ENCODE data around the gene JDP2.
A peak's percentile ranks its signal among the peaks of the same experiment; 100 is the strongest.

Gene JDP2

DNA sequence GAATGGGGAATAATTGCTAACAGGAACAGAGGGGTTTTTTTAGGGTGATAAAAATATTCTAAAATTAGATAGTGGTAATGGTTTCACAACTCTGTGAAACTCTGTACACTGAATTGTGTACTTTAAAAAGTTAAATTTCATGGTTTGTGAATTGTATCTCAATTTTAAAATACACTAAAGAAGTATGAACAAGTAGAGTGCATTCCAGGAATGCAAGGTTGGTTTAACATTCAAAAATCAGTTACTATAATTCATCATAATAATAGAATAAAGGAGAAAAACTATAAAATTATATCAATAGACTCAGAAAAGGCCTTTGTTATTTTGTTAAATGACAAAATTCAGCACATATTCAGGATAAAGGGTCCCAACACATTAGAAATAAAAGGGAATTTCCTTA, 83.4 kb downstream of the JDP2 start:
- no peak for DNase-seq (ENCODE audit: extremely low read depth in 1 of 2, low read depth in 1 of 2)

GRCh38 chr14:75513911-75514672, 86.3 kb downstream of the JDP2 start:
- no peak for DNase-seq (ENCODE audit: extremely low read depth in 1 of 2, low read depth in 1 of 2)

DNA sequence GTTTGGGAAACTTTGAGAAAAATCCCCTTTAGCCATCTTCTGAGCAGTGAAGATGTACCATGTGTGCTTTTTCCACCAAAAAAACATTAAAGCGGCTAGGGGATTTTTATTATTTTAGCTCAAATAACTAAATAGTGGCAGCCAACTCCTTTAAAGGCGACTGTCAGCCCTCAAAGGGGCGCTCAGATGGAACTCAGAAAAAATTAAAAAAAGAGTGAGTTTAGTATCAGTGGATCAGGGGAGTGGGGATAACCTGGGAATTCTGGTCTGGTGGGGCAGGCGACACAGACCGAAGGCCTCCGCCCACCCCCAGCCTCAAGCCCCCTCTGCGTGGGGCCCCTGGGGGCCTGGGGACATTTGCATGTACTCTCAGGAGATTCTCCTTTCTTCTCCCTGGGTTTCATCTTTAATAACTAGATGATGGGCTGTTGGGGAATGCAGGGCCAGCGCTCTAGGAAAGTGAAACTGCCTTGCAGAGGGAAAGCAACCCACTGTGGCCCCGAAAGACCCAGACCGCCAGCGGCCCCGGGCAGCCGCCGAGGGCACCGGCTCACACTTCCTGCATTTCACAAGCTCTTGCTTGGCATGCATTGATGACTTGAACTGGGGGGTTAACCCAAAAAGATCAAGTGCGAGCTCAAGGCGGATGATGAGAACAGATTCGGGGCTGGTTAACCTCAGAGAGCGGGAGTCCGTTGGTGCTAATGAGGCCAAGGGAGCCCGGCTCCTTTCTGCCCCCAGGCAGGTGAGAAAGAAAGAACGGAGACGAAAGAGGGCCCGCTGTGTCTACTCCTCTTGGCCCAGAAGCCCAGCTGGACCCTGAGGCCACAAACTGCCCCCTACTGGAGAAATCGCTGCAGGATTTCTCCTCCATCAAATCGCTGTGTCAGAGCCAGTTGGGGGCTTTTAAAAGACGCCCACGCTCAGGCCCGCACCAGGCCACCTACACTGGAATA, 87.1 kb downstream of the JDP2 start:
- peak in 1 of 2 donors; percentile 3 for DNase-seq (ENCODE audit: extremely low read depth in 1 of 2, low read depth in 1 of 2)

GRCh38 chr14:75515629-75515996, 87.8 kb downstream of the JDP2 start:
- DNase-seq (ENCODE audit: extremely low read depth in 1 of 2, low read depth in 1 of 2), result no peak

GRCh38 chr14:75518625-75519024, 90.8 kb downstream of the JDP2 start:
- DNase-seq (ENCODE audit: extremely low read depth in 1 of 2, low read depth in 1 of 2), result no peak

GRCh38 chr14:75519394-75519793, 91.6 kb downstream of the JDP2 start:
- no peak for DNase-seq (ENCODE audit: extremely low read depth in 1 of 2, low read depth in 1 of 2)

DNA sequence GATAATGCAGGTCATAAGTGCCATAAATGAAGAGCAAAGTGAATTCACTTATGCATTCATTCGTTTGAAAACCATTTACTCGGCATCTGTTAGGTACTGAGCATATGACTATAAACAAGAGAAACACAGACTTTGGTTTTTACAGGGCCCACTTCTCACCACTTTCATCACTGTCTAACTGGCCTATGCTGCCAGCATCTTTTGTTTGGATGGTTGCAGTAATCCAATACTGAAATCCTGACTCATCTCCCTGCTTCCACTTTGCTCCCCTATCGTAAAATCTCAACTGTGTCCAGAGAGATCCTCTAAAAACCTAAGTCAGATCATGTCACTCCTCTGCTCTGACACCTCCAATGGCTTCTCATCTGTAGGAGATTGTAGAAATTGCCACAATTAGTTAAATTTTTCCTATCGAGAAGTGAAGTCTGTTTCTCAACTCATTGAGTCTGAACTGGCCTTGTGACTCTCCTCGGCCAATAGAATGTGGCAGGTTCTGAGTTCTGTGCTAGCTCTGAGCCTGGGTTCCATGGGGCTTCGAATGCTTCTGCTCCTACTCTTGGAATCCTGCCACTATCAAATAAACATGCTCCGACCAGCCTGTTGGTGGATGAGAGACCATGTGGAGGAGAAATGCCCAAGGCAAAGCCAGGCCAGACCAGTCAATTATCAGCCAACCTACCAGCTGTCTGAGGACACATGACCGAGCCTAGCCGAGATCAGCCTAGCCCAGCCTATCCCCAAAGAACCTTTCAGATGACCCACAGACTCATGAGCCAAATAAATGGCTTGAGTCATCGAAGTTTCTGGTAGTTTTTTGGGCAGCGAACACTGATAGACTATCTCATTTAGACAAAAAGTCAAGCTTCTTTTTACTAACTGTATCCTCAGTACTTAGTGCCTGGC, 92.3 kb downstream of the JDP2 start:
- DNase-seq (ENCODE audit: extremely low read depth in 1 of 2, low read depth in 1 of 2), result no peak

DNA sequence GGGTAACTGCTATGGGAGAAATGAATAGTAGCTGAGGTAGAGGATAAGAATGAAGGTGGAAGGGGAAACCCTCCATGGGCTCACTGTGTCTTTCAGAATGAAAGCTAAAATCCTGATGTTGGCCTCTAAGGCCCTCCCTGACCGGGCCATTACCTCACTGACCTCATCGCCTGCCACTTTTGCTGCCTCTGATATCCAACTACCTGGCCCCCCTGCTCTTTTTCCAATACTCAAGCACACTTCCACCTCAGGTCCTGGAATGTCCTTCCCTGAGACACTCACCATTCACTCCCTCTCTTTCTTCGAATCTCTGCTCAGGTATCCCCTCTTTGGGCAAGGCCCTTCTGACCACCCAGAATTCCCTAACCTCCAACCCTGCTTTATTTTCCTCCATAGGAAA, 93.0 kb downstream of the JDP2 start:
- DNase-seq (ENCODE audit: extremely low read depth in 1 of 2, low read depth in 1 of 2), result no peak

DNA sequence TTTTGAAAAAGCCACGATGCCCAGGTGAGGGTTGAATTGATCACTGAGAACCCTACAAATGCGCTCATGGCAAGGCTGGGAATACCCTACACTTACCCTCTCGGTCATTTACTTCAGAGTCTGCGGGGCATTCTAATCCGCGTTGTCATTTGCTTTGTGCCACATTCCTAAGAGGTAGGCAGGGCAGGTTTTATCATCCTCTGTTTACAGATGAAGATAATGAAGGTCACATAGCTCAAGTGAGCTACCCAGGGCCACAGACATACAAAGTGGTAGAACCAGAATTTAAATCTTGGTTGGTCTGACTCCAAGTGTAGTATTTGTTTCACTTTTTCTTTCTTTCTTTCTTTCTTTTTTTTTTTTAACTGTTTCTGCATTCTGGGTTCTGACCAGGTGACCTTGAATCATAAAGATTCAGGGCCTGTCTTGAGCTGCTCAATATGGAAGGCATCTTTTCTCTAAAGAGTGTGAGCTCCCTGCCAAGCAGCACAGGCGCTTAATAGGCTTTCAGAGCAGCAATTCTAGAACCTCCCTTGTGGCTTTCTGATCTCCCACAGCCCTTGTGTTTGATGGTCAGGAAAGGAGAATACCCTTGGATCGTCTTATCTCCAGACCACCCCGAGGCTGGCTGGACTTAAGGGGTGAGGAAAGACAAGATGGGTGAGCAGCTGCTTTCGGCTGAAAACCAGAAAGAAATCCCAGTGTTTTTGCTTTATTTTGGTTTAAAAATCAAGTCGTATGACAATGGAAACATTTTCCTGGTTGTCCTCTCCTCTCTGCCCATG, 93.8 kb downstream of the JDP2 start:
- no peak for DNase-seq (ENCODE audit: extremely low read depth in 1 of 2, low read depth in 1 of 2)

DNA sequence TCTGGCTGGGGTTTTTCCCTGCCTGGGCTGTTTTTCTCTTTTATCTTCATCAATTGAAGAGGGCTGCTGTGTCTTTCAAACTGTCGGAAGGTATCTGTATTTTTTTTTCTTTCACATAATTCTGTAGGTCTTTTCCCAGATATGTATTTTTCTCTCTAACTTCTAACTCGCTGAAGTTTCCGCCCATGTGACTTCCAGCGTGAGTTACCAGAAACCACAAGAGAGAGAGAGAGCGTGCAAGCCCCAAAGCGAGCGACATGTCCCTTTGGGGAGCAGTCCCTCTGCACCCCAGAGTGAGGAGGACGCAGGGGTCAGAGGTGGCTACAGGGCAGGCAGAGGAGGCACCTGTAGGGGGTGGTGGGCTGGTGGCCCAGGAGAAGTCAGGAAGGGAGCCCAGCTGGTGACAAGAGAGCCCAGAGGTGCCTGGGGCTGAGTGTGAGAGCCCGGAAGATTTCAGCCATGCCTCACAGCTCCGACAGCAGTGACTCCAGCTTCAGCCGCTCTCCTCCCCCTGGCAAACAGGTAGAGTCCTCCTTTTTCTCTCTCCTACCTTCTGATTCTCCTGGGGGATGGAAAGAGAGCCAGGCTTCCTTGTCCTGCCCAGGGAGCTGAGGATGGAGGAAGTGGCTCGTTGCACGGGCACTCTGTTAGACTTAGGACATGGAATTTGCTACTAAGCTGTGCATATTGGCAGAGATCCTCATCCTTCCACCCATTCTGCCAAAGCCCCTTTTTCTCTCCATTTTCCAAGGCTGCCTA, 94.6 kb downstream of the JDP2 start, which contains the start of gene BATF:
BATF (plus strand) TSS at position 246 of the 759 bp plus-strand sequence; CDS start at position 460, 214 bp downstream.
- peak in 1 of 2 donors; percentile 52 for DNase-seq (ENCODE audit: extremely low read depth in 1 of 2, low read depth in 1 of 2)

- no peak for DNase-seq (ENCODE audit: extremely low read depth in 1 of 2, low read depth in 1 of 2)
These were observed 95.1 kb downstream of the JDP2 start for GRCh38 chr14:75522983-75523318.

Measured in activated CD8-positive, alpha-beta memory T cell treated with anti-CD3 and anti-CD28 coated beads for 1 hour (primary cell).